ENCODE results near the gene SELE.

Gene SELE

GRCh38 chr1:169776440-169776839 lies 42.6 kb upstream of the SELE start:
- TF ChIP-seq ESRRG (CRISPR knock-in tag; IDR thresholded peaks at IDR 0.05) (no peak), OSR1 (CRISPR knock-in tag; IDR thresholded peaks at IDR 0.05) (no peak), CSDC2 (CRISPR knock-in tag; IDR thresholded peaks at IDR 0.05) (no peak), TOX (CRISPR knock-in tag; IDR thresholded peaks at IDR 0.05; ENCODE audit: borderline replicate concordance) (0 out of 2 replicates have a peak, but pooled peaks have one; percentile 2), POU6F1 (CRISPR knock-in tag; IDR thresholded peaks at IDR 0.05; ENCODE audit: borderline replicate concordance, low read depth) (no peak)
- no peak for ATAC-seq

DNA sequence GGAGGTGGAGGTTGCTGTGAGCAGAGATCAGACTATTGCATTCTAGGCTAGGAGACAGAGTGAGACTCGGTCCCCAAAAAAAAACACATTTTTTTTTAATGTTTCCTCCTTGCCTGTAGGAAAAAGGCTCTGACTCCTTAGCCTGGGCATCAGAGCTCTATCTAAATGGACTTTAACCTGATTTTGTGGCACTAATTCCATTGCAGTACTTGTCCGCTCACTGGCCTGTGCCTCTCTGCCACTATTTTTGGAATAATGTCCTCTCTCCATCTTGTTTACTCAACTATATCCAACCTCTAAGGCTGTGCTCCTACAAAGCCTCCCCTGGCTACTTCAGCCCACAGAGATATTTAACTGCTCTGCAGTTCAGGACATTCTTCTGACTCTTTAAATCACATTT lies 34.3 kb upstream of the SELE start:
- TF ChIP-seq POU6F1 (CRISPR knock-in tag; IDR thresholded peaks at IDR 0.05; ENCODE audit: borderline replicate concordance, low read depth) (no peak), PATZ1 (CRISPR knock-in tag; IDR thresholded peaks at IDR 0.05; ENCODE audit: borderline replicate concordance) (no peak), ZNF70 (CRISPR knock-in tag; IDR thresholded peaks at IDR 0.05) (no peak), TCF4 (CRISPR knock-in tag; IDR thresholded peaks at IDR 0.05; ENCODE audit: borderline replicate concordance) (no peak), ARNTL (CRISPR knock-in tag; IDR thresholded peaks at IDR 0.05; ENCODE audit: borderline replicate concordance, low read depth) (no peak)
- ATAC-seq = no peak

DNA sequence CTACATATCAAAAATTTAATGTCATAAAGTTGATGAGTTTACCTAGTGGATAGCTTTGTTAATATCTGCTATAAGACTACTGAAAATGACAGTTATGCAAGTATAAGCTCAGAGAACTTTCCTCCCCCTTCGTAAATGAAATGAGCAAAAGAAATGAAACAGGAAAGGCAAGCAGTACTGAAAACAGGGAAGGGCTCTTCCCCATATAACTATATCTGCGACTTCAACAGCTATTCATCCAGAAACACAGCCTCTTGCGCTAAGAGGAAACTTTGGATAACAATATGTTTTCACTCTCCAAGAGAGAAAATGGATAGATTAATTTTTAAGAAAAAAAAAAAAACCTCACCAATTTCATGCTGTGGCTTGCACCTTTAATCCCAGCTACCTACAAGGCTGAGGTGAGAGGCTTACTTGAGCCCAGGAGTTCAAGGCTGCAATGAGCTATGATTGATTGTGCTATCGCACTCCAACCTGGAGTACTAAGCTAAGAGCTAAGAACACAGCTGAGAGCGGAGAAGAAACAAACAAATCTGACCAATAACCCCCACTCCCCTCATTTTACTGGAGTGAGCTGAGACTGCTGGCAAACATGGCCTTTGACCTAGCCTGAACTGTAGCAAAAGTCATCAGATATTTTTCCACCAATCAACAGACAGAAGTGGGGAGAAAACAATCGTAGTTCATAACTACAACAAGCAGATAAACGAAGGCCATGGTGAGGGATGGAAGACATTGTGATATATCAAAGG lies 31.9 kb upstream of the SELE start:
- no peak for ATAC-seq

More for the DNA sequence above, 31.9 kb upstream of the SELE start:
- TF ChIP-seq TSHZ2 (CRISPR knock-in tag; IDR thresholded peaks at IDR 0.05) = no peak
- TF ChIP-seq ESRRG (CRISPR knock-in tag; IDR thresholded peaks at IDR 0.05) = no peak
- TF ChIP-seq OSR1 (CRISPR knock-in tag; IDR thresholded peaks at IDR 0.05) = no peak
- no peak for TF ChIP-seq SNAI2 (CRISPR knock-in tag; IDR thresholded peaks at IDR 0.05)
- TF ChIP-seq, protein P1, sequence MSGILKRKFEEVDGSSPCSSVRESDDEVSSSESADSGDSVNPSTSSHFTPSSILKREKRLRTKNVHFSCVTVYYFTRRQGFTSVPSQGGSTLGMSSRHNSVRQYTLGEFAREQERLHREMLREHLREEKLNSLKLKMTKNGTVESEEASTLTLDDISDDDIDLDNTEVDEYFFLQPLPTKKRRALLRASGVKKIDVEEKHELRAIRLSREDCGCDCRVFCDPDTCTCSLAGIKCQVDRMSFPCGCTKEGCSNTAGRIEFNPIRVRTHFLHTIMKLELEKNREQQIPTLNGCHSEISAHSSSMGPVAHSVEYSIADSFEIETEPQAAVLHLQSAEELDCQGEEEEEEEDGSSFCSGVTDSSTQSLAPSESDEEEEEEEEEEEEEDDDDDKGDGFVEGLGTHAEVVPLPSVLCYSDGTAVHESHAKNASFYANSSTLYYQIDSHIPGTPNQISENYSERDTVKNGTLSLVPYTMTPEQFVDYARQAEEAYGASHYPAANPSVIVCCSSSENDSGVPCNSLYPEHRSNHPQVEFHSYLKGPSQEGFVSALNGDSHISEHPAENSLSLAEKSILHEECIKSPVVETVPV (CRISPR knock-in tag; IDR thresholded peaks at IDR 0.05) = no peak
- no peak for TF ChIP-seq ISL1 (CRISPR knock-in tag; IDR thresholded peaks at IDR 0.05)
- TF ChIP-seq GLIS3 (CRISPR knock-in tag; IDR thresholded peaks at IDR 0.05) = no peak
- TF ChIP-seq PPARA (CRISPR knock-in tag; IDR thresholded peaks at IDR 0.05; ENCODE audit: borderline replicate concordance) = no peak
- no peak for TF ChIP-seq ZFP3 (CRISPR knock-in tag; IDR thresholded peaks at IDR 0.05)
- TF ChIP-seq POU6F1 (CRISPR knock-in tag; IDR thresholded peaks at IDR 0.05; ENCODE audit: borderline replicate concordance, low read depth) = no peak
- no peak for TF ChIP-seq TOX (CRISPR knock-in tag; IDR thresholded peaks at IDR 0.05; ENCODE audit: borderline replicate concordance)
- no peak for TF ChIP-seq BACH2 (CRISPR knock-in tag; IDR thresholded peaks at IDR 0.05; ENCODE audit: borderline replicate concordance)
- TF ChIP-seq ARNTL (CRISPR knock-in tag; IDR thresholded peaks at IDR 0.05; ENCODE audit: borderline replicate concordance, low read depth) = no peak
- no peak for TF ChIP-seq RARB (CRISPR knock-in tag; IDR thresholded peaks at IDR 0.05)
- TF ChIP-seq ZFP30 (CRISPR knock-in tag; IDR thresholded peaks at IDR 0.05) = no peak
- TF ChIP-seq ZNF70 (CRISPR knock-in tag; IDR thresholded peaks at IDR 0.05) = no peak
